DOHH2 (cell line): ENCODE measurements around the gene CCNG2.
A peak's percentile ranks its signal among the peaks of the same experiment; 100 is the strongest.
"Not testable (repeated sequence)": the region's sequence is repeated elsewhere in the genome, so short reads cannot be mapped to it uniquely, and the experiment has no call there.

Source experiments
- H3F3A ChIP-seq: fragments of 200-600 bp; sonication (generic), shearing (Covaris generic); 2 replicates; pipeline ENCODE4 v1.6.0; 2016; ENCODE audit warnings: antibody characterized with exemption, mild to moderate bottlenecking; ENCODE audit not compliant: control insufficient read depth, insufficient read depth
- H3K27ac ChIP-seq: fragments of 200-600 bp; sonication (generic); 2 replicates; pipeline ENCODE4 v1.5.1; 2014; ENCODE audit warnings: low read depth, mild to moderate bottlenecking, low read length, moderate library complexity
- H3K27me3 ChIP-seq: fragments of 200-600 bp; sonication (generic); 2 replicates; pipeline ENCODE4 v1.6.1; 2014; ENCODE audit warnings: mild to moderate bottlenecking, low read length, mixed read lengths; ENCODE audit not compliant: control insufficient read depth
- H3K36me3 ChIP-seq: fragments of 200-600 bp; sonication (generic); 2 replicates; pipeline ENCODE4 v1.6.1; 2014; ENCODE audit warnings: mild to moderate bottlenecking, low read length, moderate library complexity, mixed read lengths; ENCODE audit not compliant: control insufficient read depth
- H3K4me1 ChIP-seq: fragments of 200-600 bp; sonication (generic); 2 replicates; pipeline ENCODE4 v1.6.1; 2014; ENCODE audit warnings: mild to moderate bottlenecking, low read length, mixed read lengths; ENCODE audit not compliant: control insufficient read depth
- H3K4me2 ChIP-seq: fragments of 200-600 bp; sonication (generic); 2 replicates; pipeline ENCODE4 v1.6.0; 2014; ENCODE audit warnings: mild to moderate bottlenecking, low read length, moderate library complexity
- H3K4me3 ChIP-seq: fragments of 200-600 bp; sonication (generic); 2 replicates; pipeline ENCODE4 v1.5.1; 2014; ENCODE audit warnings: mild to moderate bottlenecking, low read length, mixed read lengths
- H3K79me2 ChIP-seq: fragments of 200-600 bp; sonication (generic); 2 replicates; pipeline ENCODE4 v1.6.1; 2014; ENCODE audit warnings: mild to moderate bottlenecking, low read length, mixed read lengths; ENCODE audit not compliant: control insufficient read depth
- H3K9me2 ChIP-seq: fragments of 200-600 bp; sonication (generic); replicated peaks from 2 replicates; pipeline ENCODE4 v1.6.1; 2014; ENCODE audit warnings: mild to moderate bottlenecking, low read length, mixed read lengths; ENCODE audit not compliant: control insufficient read depth
- H3K9me3 ChIP-seq: fragments of 200-600 bp; sonication (generic); 2 replicates; pipeline ENCODE4 v1.6.1; 2014; ENCODE audit warnings: antibody characterized with exemption, low read length, mixed read lengths; ENCODE audit not compliant: control insufficient read depth, insufficient read depth
- H4K20me1 ChIP-seq: fragments of 200-600 bp; sonication (generic); 2 replicates; pipeline ENCODE4 v1.6.0; 2014; ENCODE audit warnings: low read depth, mild to moderate bottlenecking, antibody characterized with exemption, low read length, moderate library complexity; ENCODE audit not compliant: control insufficient read depth, insufficient read depth
- CTCF ChIP-seq: fragments of 200-600 bp; sonication (generic); IDR thresholded peaks from one replicate; pipeline ENCODE4 v1.5.1; 2014; ENCODE audit warnings: antibody characterized with exemption, mild to moderate bottlenecking, low read depth, low read length; ENCODE audit not compliant: poor library complexity, severe bottlenecking
- EZH2phosphoT487 ChIP-seq: fragments of 200-600 bp; sonication (generic); IDR thresholded peaks from 2 replicates; pipeline ENCODE4 v1.6.1; 2017; ENCODE audit warnings: borderline replicate concordance, mild to moderate bottlenecking, antibody characterized with exemption, low read length, moderate library complexity, mixed read lengths

CCNG2 gene

DNA sequence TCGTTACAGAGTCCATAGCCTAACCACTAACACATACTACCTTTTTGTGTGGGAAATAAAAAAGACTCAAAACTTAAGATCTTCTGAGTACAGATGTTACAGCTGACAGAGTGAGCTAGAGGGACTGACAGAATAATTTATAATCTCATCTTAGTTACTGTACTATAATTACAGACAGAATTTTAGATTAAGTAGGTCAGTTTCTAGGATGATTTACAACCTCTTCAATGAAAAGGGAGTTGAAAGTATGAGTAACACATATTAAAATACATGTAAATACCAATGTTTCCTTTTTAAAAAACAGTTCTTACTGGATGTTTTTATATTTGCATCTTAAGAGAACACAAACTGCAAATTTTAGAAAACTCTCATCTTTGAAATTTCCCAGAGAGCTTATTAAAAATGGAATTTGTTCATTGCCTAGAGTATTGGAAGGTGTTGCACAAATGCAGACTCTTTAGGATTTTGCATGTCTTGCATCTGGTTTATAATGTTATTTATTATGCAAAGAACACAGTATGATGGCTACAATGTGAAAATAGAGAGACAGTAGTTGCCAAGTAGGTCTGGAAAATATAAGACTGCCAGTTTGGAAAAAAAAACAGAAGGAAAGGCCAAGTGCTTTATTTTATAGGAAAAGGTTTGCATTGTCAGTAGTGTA is 24.2 kb upstream of the CCNG2 start:
- no peaks in the 10 kb centered on the region for H4K20me1 ChIP-seq
- no peaks in the 10 kb centered on the region for H3K9me2 ChIP-seq
- no peaks in the 10 kb centered on the region for H3K27me3 ChIP-seq
- H3K27ac ChIP-seq: no peak overlapping the region
- H3K36me3 ChIP-seq: no peaks in the 10 kb centered on the region
- H3K4me1 ChIP-seq: peaks cover 13% of the 10 kb centered on the region
- no peak overlapping the region for H3K4me3 ChIP-seq
- H3F3A ChIP-seq: no peaks in the 10 kb centered on the region
- no peak overlapping the region for H3K4me2 ChIP-seq
- TF ChIP-seq CTCF (no peak), EZH2phosphoT487 (no peak)
- H3K79me2 ChIP-seq: no peaks in the 10 kb centered on the region
- no peaks in the 10 kb centered on the region for H3K9me3 ChIP-seq

DNA sequence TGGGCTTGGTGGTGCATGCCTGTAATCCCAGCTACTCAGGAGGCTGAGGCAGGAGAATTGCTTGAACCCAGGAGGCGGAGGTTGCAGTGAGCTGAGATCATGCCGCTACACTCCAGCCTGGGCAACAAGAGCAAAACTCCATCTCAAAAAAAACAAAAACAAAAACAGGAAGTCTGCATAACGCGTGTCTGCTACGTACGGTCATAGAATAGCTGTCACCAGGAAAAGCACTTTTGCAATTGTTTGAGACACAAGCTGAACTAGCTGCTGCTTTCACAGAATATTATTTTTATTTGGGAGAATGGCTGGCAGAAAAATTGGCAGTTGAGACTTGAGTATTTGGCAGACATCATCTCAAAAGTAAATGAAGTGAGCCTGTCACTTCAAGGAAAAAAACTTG is 19.6 kb upstream of the CCNG2 start:
- Histone ChIP-seq H3K4me3 (0 out of 2 replicates have a peak overlapping the region, but pooled peaks have one; percentile 27), H3K4me1 (peaks cover 14% of the 10 kb centered on the region), H3K4me2 (peak overlapping the region; percentile 45)
- not testable (repeated sequence) for H3K36me3 ChIP-seq, H3K27ac ChIP-seq, H3F3A ChIP-seq, H3K9me2 ChIP-seq, H3K9me3 ChIP-seq, H3K27me3 ChIP-seq, H3K79me2 ChIP-seq, H4K20me1 ChIP-seq

- H3K4me3 ChIP-seq: no peak overlapping the region
- no peaks in the 10 kb centered on the region for H4K20me1 ChIP-seq
- no peaks in the 10 kb centered on the region for H3K79me2 ChIP-seq
- no peak overlapping the region for H3K27ac ChIP-seq
- peaks cover 39% of the 10 kb centered on the region for H3K4me1 ChIP-seq
- no peak for TF ChIP-seq CTCF
- TF ChIP-seq EZH2phosphoT487: no peak
- H3K36me3 ChIP-seq: peaks cover 4% of the 10 kb centered on the region; the same call in 1 of the 2 replicates
- no peaks in the 10 kb centered on the region for H3K9me3 ChIP-seq
- H3K4me2 ChIP-seq: no peak overlapping the region
- 0 out of 2 replicates have a peak, but pooled peaks cover 5% of the 10 kb centered on the region for H3F3A ChIP-seq
- no peaks in the 10 kb centered on the region for H3K9me2 ChIP-seq
- no peaks in the 10 kb centered on the region for H3K27me3 ChIP-seq
Measured at GRCh38 chr4:77141964-77142645, 14.9 kb upstream of the CCNG2 start.

GRCh38 chr4:77142646-77143028 is 14.4 kb upstream of the CCNG2 start:
- H3K4me1 ChIP-seq: peaks cover 41% of the 10 kb centered on the region
- no peak overlapping the region for H3K4me2 ChIP-seq
- no peak overlapping the region for H3K27ac ChIP-seq

More at GRCh38 chr4:77142646-77143028, 14.4 kb upstream of the CCNG2 start:
- Histone ChIP-seq H3K27me3 (no peaks in the 10 kb centered on the region), H3F3A (0 out of 2 replicates have a peak, but pooled peaks cover 5% of the 10 kb centered on the region), H3K36me3 (peaks cover 7% of the 10 kb centered on the region; the same call in 1 of the 2 replicates), H4K20me1 (no peaks in the 10 kb centered on the region), H3K79me2 (no peaks in the 10 kb centered on the region), H3K9me3 (no peaks in the 10 kb centered on the region), H3K4me3 (no peak overlapping the region), H3K9me2 (no peaks in the 10 kb centered on the region)
- no peak for TF ChIP-seq CTCF
- TF ChIP-seq EZH2phosphoT487: no peak
